ENCODE measurements around the gene PTPN1. TPM values are rescaled to one million over a fixed set of nuclear protein-coding genes. Genes with fewer than 3 reads are reported as not detected.

The PTPN1 gene
- total and polyA plus RNA-seq, 2 of the 13 experiments (the other 11 are each of a cell fraction or from before 2014, with no cell fraction given): 17.7 to 37.2 TPM

DNA sequence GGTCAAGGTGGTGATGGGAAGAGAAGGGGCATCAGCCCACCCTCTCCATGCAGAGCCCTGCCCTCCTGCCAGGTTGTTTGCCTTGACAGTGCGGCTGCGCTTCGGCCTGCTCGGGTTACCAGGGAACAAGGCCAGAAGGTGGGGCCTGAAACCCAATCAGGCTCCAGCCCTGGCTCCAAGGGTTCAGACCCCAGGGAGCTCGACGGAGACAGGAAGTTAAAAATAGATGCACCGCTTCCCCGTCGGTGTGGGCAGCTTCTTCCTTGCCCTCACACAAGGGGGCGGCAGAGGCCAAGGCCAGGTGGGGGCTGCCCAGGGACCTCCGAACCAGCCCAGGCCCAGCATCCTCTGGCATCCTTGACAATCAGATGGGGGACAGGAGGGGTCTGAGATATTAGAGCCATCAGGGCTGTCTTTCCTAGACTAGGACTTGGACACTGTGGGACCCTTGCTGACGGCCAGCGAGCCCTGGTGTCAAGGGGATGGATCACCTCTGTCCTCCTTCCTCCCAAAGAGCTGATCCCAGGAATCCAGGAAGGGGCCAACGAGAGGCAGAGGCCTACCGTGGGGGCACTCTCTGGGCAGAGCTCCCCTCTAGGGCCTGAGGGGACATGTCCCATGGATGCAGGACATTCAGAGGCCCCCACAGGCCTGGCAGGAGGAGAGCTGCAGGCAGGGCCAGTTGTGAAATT, 115.9 kb downstream of the PTPN1 start (continued):
- TF ChIP-seq, protein P1, sequence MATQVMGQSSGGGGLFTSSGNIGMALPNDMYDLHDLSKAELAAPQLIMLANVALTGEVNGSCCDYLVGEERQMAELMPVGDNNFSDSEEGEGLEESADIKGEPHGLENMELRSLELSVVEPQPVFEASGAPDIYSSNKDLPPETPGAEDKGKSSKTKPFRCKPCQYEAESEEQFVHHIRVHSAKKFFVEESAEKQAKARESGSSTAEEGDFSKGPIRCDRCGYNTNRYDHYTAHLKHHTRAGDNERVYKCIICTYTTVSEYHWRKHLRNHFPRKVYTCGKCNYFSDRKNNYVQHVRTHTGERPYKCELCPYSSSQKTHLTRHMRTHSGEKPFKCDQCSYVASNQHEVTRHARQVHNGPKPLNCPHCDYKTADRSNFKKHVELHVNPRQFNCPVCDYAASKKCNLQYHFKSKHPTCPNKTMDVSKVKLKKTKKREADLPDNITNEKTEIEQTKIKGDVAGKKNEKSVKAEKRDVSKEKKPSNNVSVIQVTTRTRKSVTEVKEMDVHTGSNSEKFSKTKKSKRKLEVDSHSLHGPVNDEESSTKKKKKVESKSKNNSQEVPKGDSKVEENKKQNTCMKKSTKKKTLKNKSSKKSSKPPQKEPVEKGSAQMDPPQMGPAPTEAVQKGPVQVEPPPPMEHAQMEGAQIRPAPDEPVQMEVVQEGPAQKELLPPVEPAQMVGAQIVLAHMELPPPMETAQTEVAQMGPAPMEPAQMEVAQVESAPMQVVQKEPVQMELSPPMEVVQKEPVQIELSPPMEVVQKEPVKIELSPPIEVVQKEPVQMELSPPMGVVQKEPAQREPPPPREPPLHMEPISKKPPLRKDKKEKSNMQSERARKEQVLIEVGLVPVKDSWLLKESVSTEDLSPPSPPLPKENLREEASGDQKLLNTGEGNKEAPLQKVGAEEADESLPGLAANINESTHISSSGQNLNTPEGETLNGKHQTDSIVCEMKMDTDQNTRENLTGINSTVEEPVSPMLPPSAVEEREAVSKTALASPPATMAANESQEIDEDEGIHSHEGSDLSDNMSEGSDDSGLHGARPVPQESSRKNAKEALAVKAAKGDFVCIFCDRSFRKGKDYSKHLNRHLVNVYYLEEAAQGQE (IDR thresholded peaks at IDR 0.05; ENCODE audit: borderline replicate concordance in 1 of 2, low read depth in 1 of 2, low read length in 2 of 2): no peak
- TF ChIP-seq ZBTB42 (CRISPR knock-in tag; IDR thresholded peaks at IDR 0.05) (no peak), ZNF552 (CRISPR knock-in tag; IDR thresholded peaks at IDR 0.05; ENCODE audit: borderline replicate concordance) (no peak; the same call in 1 of the 2 replicates), ZNF335 (CRISPR knock-in tag; IDR thresholded peaks at IDR 0.05) (no peak), ZNF776 (CRISPR knock-in tag; IDR thresholded peaks at IDR 0.05) (peak; percentile 67), ZNF10 (CRISPR knock-in tag; IDR thresholded peaks at IDR 0.05; ENCODE audit: borderline replicate concordance, low read depth) (no peak), ESRRA (CRISPR knock-in tag; IDR thresholded peaks at IDR 0.05; ENCODE audit: low read depth) (no peak), ZNF720 (CRISPR knock-in tag; IDR thresholded peaks at IDR 0.05) (no peak), ZNF44 (CRISPR knock-in tag; IDR thresholded peaks at IDR 0.05) (no peak), SOX5 (CRISPR knock-in tag; IDR thresholded peaks at IDR 0.05; ENCODE audit: borderline replicate concordance) (no peak), XBP1 (CRISPR knock-in tag; IDR thresholded peaks at IDR 0.05) (no peak), SSRP1 (CRISPR knock-in tag; IDR thresholded peaks at IDR 0.05) (no peak), ZEB1 (IDR thresholded peaks at IDR 0.05; ENCODE audit: insufficient replicate concordance, low read depth) (peak; percentile 42), SMARCC2 (IDR thresholded peaks at IDR 0.05) (no peak), MYC (CRISPR knock-in tag; IDR thresholded peaks at IDR 0.05; ENCODE audit: borderline replicate concordance) (0 out of 2 replicates have a peak, but pooled peaks have one; percentile 10)
- TF ChIP-seq, protein P2, sequence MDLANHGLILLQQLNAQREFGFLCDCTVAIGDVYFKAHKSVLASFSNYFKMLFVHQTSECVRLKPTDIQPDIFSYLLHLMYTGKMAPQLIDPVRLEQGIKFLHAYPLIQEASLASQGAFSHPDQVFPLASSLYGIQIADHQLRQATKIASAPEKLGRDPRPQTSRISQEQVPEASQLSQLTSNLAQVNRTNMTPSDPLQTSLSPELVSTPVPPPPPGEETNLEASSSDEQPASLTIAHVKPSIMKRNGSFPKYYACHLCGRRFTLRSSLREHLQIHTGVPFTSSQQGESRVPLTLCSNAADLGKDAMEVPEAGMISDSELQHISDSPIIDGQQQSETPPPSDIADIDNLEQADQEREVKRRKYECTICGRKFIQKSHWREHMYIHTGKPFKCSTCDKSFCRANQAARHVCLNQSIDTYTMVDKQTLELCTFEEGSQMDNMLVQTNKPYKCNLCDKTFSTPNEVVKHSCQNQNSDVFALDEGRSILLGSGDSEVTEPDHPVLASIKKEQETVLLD (CRISPR knock-in tag; IDR thresholded peaks at IDR 0.05; ENCODE audit: low read depth): no peak
- TF ChIP-seq, protein P3, sequence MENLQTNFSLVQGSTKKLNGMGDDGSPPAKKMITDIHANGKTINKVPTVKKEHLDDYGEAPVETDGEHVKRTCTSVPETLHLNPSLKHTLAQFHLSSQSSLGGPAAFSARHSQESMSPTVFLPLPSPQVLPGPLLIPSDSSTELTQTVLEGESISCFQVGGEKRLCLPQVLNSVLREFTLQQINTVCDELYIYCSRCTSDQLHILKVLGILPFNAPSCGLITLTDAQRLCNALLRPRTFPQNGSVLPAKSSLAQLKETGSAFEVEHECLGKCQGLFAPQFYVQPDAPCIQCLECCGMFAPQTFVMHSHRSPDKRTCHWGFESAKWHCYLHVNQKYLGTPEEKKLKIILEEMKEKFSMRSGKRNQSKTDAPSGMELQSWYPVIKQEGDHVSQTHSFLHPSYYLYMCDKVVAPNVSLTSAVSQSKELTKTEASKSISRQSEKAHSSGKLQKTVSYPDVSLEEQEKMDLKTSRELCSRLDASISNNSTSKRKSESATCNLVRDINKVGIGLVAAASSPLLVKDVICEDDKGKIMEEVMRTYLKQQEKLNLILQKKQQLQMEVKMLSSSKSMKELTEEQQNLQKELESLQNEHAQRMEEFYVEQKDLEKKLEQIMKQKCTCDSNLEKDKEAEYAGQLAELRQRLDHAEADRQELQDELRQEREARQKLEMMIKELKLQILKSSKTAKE (CRISPR knock-in tag; IDR thresholded peaks at IDR 0.05; ENCODE audit: borderline replicate concordance): no peak
- TF ChIP-seq, protein P4, sequence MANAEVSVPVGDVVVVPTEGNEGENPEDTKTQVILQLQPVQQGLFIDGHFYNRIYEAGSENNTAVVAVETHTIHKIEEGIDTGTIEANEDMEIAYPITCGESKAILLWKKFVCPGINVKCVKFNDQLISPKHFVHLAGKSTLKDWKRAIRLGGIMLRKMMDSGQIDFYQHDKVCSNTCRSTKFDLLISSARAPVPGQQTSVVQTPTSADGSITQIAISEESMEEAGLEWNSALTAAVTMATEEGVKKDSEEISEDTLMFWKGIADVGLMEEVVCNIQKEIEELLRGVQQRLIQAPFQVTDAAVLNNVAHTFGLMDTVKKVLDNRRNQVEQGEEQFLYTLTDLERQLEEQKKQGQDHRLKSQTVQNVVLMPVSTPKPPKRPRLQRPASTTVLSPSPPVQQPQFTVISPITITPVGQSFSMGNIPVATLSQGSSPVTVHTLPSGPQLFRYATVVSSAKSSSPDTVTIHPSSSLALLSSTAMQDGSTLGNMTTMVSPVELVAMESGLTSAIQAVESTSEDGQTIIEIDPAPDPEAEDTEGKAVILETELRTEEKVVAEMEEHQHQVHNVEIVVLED (CRISPR knock-in tag; IDR thresholded peaks at IDR 0.05; ENCODE audit: borderline replicate concordance): no peak
- TF ChIP-seq, protein P5, sequence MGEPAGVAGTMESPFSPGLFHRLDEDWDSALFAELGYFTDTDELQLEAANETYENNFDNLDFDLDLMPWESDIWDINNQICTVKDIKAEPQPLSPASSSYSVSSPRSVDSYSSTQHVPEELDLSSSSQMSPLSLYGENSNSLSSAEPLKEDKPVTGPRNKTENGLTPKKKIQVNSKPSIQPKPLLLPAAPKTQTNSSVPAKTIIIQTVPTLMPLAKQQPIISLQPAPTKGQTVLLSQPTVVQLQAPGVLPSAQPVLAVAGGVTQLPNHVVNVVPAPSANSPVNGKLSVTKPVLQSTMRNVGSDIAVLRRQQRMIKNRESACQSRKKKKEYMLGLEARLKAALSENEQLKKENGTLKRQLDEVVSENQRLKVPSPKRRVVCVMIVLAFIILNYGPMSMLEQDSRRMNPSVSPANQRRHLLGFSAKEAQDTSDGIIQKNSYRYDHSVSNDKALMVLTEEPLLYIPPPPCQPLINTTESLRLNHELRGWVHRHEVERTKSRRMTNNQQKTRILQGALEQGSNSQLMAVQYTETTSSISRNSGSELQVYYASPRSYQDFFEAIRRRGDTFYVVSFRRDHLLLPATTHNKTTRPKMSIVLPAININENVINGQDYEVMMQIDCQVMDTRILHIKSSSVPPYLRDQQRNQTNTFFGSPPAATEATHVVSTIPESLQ (CRISPR knock-in tag; conservative IDR thresholded peaks at IDR 0.05): no peak
